ENCODE measurements around the gene TMEM17.

Gene TMEM17

GRCh38 chr2:62465741-62466502 lies 40.1 kb downstream of the TMEM17 start:
- 53 to 59% methylated on average over 8 of the region's 8 CpGs for whole genome bisulfite sequencing, 2 experiments
- Histone ChIP-seq H3K27ac (ENCODE audit: insufficient read depth, low read depth, low read length, poor library complexity, severe bottlenecking) (no peak overlapping the region), H3K36me3 (ENCODE audit: control insufficient read depth, insufficient read depth, low read length) (no peaks in the 10 kb centered on the region), H3K9me3 (ENCODE audit: control insufficient read depth, low read length) (no peaks in the 10 kb centered on the region), H3K4me3 (ENCODE audit: insufficient read depth, low read depth, low read length) (no peak overlapping the region), H3K4me1 (ENCODE audit: control insufficient read depth, insufficient read depth, low read length) (no peaks in the 10 kb centered on the region), H3K27me3 (ENCODE audit: control insufficient read depth, insufficient read depth, low read length, poor library complexity, severe bottlenecking) (no peaks in the 10 kb centered on the region)

DNA sequence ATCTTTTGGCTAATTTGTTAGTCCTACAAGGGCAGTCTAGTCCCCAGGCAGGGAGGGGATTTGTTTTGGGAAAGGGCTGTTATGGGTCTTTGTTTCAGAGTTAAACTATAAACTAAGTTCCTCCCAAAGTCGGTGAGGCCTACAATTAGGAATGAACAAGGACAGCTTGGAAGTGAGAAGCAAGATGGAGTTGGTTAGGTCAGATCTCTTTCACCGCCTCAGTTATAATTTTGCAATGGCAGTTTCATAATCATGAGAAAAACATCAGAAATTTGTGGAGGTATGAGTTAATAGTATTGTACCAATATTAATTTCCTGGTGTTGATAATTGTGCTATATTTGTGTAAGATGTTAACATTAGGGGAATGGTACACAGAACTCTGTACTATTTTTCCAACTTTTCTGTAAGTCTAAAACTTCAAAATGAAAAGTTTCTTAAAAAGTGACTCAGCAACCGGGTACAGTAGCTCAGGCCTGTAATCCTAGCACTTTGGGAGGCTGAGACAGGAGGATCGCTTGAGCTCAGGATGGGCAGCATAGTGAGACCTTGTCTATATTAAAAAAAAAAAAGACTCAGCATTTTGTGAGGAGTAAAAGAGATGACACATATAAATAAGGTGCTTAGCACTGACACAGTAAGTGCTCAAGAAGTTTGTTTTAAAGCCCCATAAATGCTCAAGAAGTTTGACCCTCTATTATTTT lies 40.8 kb downstream of the TMEM17 start:
- Histone ChIP-seq H3K36me3 (ENCODE audit: control insufficient read depth, insufficient read depth, low read length) (no peaks in the 10 kb centered on the region), H3K27me3 (ENCODE audit: control insufficient read depth, insufficient read depth, low read length, poor library complexity, severe bottlenecking) (no peaks in the 10 kb centered on the region), H3K4me1 (ENCODE audit: control insufficient read depth, insufficient read depth, low read length) (no peaks in the 10 kb centered on the region), H3K4me3 (ENCODE audit: insufficient read depth, low read depth, low read length) (no peak overlapping the region), H3K9me3 (ENCODE audit: control insufficient read depth, low read length) (no peaks in the 10 kb centered on the region), H3K27ac (ENCODE audit: insufficient read depth, low read depth, low read length, poor library complexity, severe bottlenecking) (no peak overlapping the region)
- 88 to 90% methylated on average over 4 of the region's 4 CpGs for WGBS, 2 experiments

DNA sequence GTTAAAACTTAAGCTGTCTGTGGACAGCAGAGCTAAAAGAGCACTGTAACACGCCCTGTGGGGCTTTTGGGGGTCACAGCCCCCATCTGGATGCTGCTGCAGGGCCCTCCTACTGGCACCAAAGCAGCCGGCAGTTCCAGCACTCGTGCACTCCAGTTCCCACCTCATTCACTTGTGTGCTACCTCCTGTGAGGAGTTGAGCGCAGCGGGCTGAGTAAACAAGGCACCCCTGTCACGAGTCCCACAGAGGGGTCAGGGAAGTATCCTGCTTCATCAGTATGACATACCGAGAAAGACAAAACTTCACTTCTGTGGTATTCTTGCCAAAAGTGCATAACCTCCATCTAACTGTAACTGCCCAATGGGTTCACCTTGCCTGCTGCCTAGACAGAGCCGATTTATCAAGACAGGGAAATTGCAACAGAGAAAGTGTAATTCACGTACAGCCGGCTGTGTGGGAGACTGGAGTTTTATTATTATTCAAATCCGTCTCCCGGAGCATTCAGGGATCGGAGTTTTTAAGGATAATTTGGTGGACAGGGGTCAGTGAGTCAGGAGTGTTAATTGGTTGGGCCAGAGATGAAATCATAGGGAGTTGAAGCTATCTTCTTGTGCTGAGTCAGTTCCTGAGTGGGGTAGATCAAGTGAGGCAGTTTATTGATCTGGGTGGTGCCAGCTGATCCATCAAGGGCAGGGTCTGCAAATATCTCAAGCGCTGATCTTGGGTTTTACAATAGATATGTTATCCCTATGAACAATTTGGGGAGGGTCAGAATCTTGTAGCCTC lies 41.6 kb downstream of the TMEM17 start:
- Histone ChIP-seq H3K4me3 (ENCODE audit: insufficient read depth, low read depth, low read length) (no peak overlapping the region), H3K4me1 (ENCODE audit: control insufficient read depth, insufficient read depth, low read length) (no peaks in the 10 kb centered on the region), H3K27ac (ENCODE audit: insufficient read depth, low read depth, low read length, poor library complexity, severe bottlenecking) (no peak overlapping the region), H3K36me3 (ENCODE audit: control insufficient read depth, insufficient read depth, low read length) (no peaks in the 10 kb centered on the region), H3K9me3 (ENCODE audit: control insufficient read depth, low read length) (no peaks in the 10 kb centered on the region), H3K27me3 (ENCODE audit: control insufficient read depth, insufficient read depth, low read length, poor library complexity, severe bottlenecking) (no peaks in the 10 kb centered on the region)
- 68 to 70% methylated on average over 14 of the region's 14 CpGs for WGBS, 2 experiments

GRCh38 chr2:62462211-62462610 lies 43.8 kb downstream of the TMEM17 start:
- Histone ChIP-seq H3K4me3 (ENCODE audit: insufficient read depth, low read depth, low read length) (no peak overlapping the region), H3K4me1 (ENCODE audit: control insufficient read depth, insufficient read depth, low read length) (no peaks in the 10 kb centered on the region)
- WGBS, 2 experiments = 86 to 97% methylated on average over 2 of the region's 2 CpGs

GRCh38 chr2:62461707-62462106 lies 44.3 kb downstream of the TMEM17 start:
- no peak overlapping the region for H3K27ac ChIP-seq (ENCODE audit: insufficient read depth, low read depth, low read length, poor library complexity, severe bottlenecking)
- no peaks in the 10 kb centered on the region for H3K4me1 ChIP-seq (ENCODE audit: control insufficient read depth, insufficient read depth, low read length)
- no peak overlapping the region for H3K4me3 ChIP-seq (ENCODE audit: insufficient read depth, low read depth, low read length)
- WGBS, 2 experiments = 93 to 94% methylated on average over 4 of the region's 4 CpGs
- no peaks in the 10 kb centered on the region for H3K9me3 ChIP-seq (ENCODE audit: control insufficient read depth, low read length)
- peaks cover 7% of the 10 kb centered on the region for H3K27me3 ChIP-seq (ENCODE audit: control insufficient read depth, insufficient read depth, low read length, poor library complexity, severe bottlenecking)
- H3K36me3 ChIP-seq (ENCODE audit: control insufficient read depth, insufficient read depth, low read length) = no peaks in the 10 kb centered on the region

More at GRCh38 chr2:62462211-62462610, 43.8 kb downstream of the TMEM17 start:
- Histone ChIP-seq H3K27ac (ENCODE audit: insufficient read depth, low read depth, low read length, poor library complexity, severe bottlenecking) (no peak overlapping the region), H3K36me3 (ENCODE audit: control insufficient read depth, insufficient read depth, low read length) (no peaks in the 10 kb centered on the region), H3K27me3 (ENCODE audit: control insufficient read depth, insufficient read depth, low read length, poor library complexity, severe bottlenecking) (peaks cover 5% of the 10 kb centered on the region), H3K9me3 (ENCODE audit: control insufficient read depth, low read length) (no peaks in the 10 kb centered on the region)

DNA sequence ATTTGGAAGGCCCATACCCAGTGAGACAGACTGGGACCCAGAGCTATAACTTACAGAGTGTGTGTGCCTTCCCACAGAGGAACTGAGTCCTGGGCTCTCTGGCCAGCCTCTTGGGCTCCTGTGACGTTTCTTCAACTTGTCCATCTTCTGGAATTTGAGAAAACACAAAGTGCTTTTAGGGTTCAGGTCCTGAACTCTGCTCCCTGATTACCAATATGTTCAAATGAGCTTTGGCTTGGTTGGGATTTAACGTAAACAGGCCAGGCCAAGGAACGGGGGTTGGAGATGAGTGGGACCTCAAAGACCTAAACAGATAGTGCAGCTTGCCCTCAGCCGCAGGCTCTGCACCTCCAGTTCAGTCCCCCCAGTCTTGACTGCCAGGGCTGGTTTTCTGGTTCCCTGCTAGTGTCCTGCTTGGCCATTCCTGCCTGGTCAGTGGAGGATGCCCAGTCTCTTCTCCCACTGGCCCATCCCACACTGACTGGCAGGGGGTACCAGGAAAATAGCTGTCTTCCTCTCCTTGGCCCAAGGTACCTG lies 44.9 kb downstream of the TMEM17 start:
- Histone ChIP-seq H3K4me1 (ENCODE audit: control insufficient read depth, insufficient read depth, low read length) (no peaks in the 10 kb centered on the region), H3K4me3 (ENCODE audit: insufficient read depth, low read depth, low read length) (no peak overlapping the region), H3K9me3 (ENCODE audit: control insufficient read depth, low read length) (no peaks in the 10 kb centered on the region), H3K27ac (ENCODE audit: insufficient read depth, low read depth, low read length, poor library complexity, severe bottlenecking) (no peak overlapping the region), H3K27me3 (ENCODE audit: control insufficient read depth, insufficient read depth, low read length, poor library complexity, severe bottlenecking) (peaks cover 13% of the 10 kb centered on the region), H3K36me3 (ENCODE audit: control insufficient read depth, insufficient read depth, low read length) (no peaks in the 10 kb centered on the region)
- 95 to 96% methylated on average over 4 of the region's 4 CpGs for WGBS, 2 experiments

- WGBS, 2 experiments = 80 to 84% methylated on average over 5 of the region's 5 CpGs
- H3K4me3 ChIP-seq (ENCODE audit: insufficient read depth, low read depth, low read length) = no peak overlapping the region
- no peaks in the 10 kb centered on the region for H3K36me3 ChIP-seq (ENCODE audit: control insufficient read depth, insufficient read depth, low read length)
- H3K4me1 ChIP-seq (ENCODE audit: control insufficient read depth, insufficient read depth, low read length) = no peaks in the 10 kb centered on the region
- no peak overlapping the region for H3K27ac ChIP-seq (ENCODE audit: insufficient read depth, low read depth, low read length, poor library complexity, severe bottlenecking)
- peaks cover 14% of the 10 kb centered on the region for H3K27me3 ChIP-seq (ENCODE audit: control insufficient read depth, insufficient read depth, low read length, poor library complexity, severe bottlenecking)
- H3K9me3 ChIP-seq (ENCODE audit: control insufficient read depth, low read length) = no peaks in the 10 kb centered on the region
Measured at GRCh38 chr2:62460175-62460574, 45.8 kb downstream of the TMEM17 start.

DNA sequence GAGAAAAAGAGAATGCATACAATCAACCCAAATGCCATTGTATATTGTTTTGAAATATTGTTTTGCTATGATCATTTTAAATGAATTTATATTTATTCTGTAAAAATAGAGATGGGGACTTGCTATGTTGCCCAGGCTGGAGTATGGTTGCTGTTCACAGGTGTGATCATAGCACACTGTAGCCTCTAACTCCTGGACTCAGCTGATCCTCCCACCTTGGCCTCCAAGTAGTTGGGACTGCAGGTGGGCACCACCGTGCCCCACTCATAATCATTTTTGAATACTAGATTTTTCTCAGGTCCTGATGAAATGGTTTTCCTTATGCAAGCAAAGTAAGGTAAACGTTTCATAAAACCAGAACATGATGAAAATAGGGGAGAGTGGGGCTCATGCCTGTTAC lies 46.3 kb downstream of the TMEM17 start:
- Histone ChIP-seq H3K27me3 (ENCODE audit: control insufficient read depth, insufficient read depth, low read length, poor library complexity, severe bottlenecking) (peaks cover 14% of the 10 kb centered on the region), H3K9me3 (ENCODE audit: control insufficient read depth, low read length) (no peaks in the 10 kb centered on the region), H3K4me3 (ENCODE audit: insufficient read depth, low read depth, low read length) (no peak overlapping the region), H3K36me3 (ENCODE audit: control insufficient read depth, insufficient read depth, low read length) (no peaks in the 10 kb centered on the region), H3K27ac (ENCODE audit: insufficient read depth, low read depth, low read length, poor library complexity, severe bottlenecking) (no peak overlapping the region), H3K4me1 (ENCODE audit: control insufficient read depth, insufficient read depth, low read length) (no peaks in the 10 kb centered on the region)
- 88 to 100% methylated on average over 2 of the region's 2 CpGs for WGBS, 2 experiments

DNA sequence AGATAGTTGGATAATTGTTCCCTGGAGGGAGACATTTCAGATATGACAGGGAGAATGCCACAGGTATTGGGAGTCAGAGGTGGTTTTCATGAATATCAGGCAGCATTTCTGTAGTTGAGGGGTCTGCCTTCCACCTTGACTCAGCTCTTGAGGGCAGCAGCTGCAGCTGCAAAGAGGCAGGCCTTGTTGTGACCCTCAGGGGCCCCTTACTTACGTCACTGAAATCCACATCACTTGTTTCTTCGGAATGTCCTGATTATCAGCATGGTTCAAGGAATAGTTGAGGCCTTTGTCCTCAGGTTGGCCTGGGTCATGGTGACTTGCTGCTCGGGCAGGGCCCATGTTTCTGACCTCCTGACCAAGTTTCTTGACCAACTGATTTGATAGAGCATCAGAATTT lies 46.9 kb downstream of the TMEM17 start:
- WGBS, 2 experiments = 80 to 84% methylated on average over 3 of the region's 3 CpGs
- Histone ChIP-seq H3K4me1 (ENCODE audit: control insufficient read depth, insufficient read depth, low read length) (no peaks in the 10 kb centered on the region), H3K27ac (ENCODE audit: insufficient read depth, low read depth, low read length, poor library complexity, severe bottlenecking) (no peak overlapping the region)

DNA sequence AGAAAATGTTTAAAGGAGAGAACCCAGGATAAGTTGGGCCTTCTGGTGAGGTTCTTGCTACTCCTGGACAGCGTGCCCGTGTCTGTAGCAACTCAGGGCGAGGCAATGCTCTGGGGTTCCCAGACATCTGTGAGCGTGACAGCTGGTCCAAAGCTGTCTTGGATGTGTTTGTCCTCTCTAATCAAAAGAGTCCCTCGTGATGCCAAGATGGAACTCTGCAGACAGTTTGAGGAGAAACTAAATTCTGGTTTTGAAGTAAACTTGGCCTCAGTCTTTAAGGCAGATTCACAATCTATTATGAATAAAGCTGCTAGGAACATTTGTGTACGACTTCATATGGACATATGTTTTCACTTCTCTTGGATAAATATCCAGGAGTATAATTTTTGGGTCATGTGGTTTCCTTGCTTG lies 47.3 kb downstream of the TMEM17 start:
- H3K4me3 ChIP-seq (ENCODE audit: insufficient read depth, low read depth, low read length) = no peak overlapping the region
- no peaks in the 10 kb centered on the region for H3K36me3 ChIP-seq (ENCODE audit: control insufficient read depth, insufficient read depth, low read length)
- no peaks in the 10 kb centered on the region for H3K9me3 ChIP-seq (ENCODE audit: control insufficient read depth, low read length)
- WGBS, 2 experiments = 95 to 96% methylated on average over 6 of the region's 6 CpGs
- no peak overlapping the region for H3K27ac ChIP-seq (ENCODE audit: insufficient read depth, low read depth, low read length, poor library complexity, severe bottlenecking)
- peaks cover 14% of the 10 kb centered on the region for H3K27me3 ChIP-seq (ENCODE audit: control insufficient read depth, insufficient read depth, low read length, poor library complexity, severe bottlenecking)
- no peaks in the 10 kb centered on the region for H3K4me1 ChIP-seq (ENCODE audit: control insufficient read depth, insufficient read depth, low read length)

More for the DNA sequence above, 46.9 kb downstream of the TMEM17 start:
- H3K9me3 ChIP-seq (ENCODE audit: control insufficient read depth, low read length) = no peaks in the 10 kb centered on the region
- H3K27me3 ChIP-seq (ENCODE audit: control insufficient read depth, insufficient read depth, low read length, poor library complexity, severe bottlenecking) = peaks cover 14% of the 10 kb centered on the region
- H3K4me3 ChIP-seq (ENCODE audit: insufficient read depth, low read depth, low read length) = no peak overlapping the region
- H3K36me3 ChIP-seq (ENCODE audit: control insufficient read depth, insufficient read depth, low read length) = no peaks in the 10 kb centered on the region

Data from ectodermal cell (in vitro differentiated cells).